Epithelial cell of proximal tubule (primary cell): ENCODE data around the gene SAMD4A. TPM values are rescaled to one million over a fixed set of nuclear protein-coding genes. Genes with fewer than 3 reads are reported as not detected.

Experiments
- DNase-seq: peaks from one replicate; pipeline ENCODE4 v3.0.0-alpha.2; 2011; ENCODE audit warnings: low read depth
- H3K4me3 ChIP-seq: 2 replicates; pipeline ENCODE4 v1.5.1; 2011; ENCODE audit warnings: low read depth, mild to moderate bottlenecking, low read length
- CTCF ChIP-seq: conservative IDR thresholded peaks from 2 replicates; pipeline ENCODE4 v1.5.1; 2012; ENCODE audit warnings: low read depth, mild to moderate bottlenecking, low read length
- total RNA-seq: library from RNA; depleted of rRNA; stranded (reverse); fragments of >200 nt; gene quantifications from 2 replicates; pipeline ENCODE4 v1.2.3, GENCODE V29; 2015

Gene SAMD4A
- total RNA-seq, 1 donor from 2014 or later = 18.9 TPM

- no peak overlapping the region for H3K4me3 ChIP-seq
- no peak for DNase-seq
- TF ChIP-seq CTCF = no peak
These were observed 220.3 kb downstream of the SAMD4A start for GRCh38 chr14:54787261-54787660.

- H3K4me3 ChIP-seq = no peak overlapping the region
- no peak for TF ChIP-seq CTCF
- DNase-seq = no peak
These were observed 221.8 kb downstream of the SAMD4A start for GRCh38 chr14:54788701-54789100.

- H3K4me3 ChIP-seq = no peak overlapping the region
- no peak for TF ChIP-seq CTCF
- no peak for DNase-seq
These were observed 222.2 kb downstream of the SAMD4A start for GRCh38 chr14:54789166-54789565.

GRCh38 chr14:54789781-54790480, 223.0 kb downstream of the SAMD4A start:
- no peak for TF ChIP-seq CTCF
- no peak for DNase-seq
- H3K4me3 ChIP-seq = no peak overlapping the region

GRCh38 chr14:54791001-54791400, 224.1 kb downstream of the SAMD4A start:
- H3K4me3 ChIP-seq = no peak overlapping the region
- no peak for TF ChIP-seq CTCF
- DNase-seq = no peak

- no peak for TF ChIP-seq CTCF
- no peak overlapping the region for H3K4me3 ChIP-seq
- no peak for DNase-seq
These were observed 225.4 kb downstream of the SAMD4A start for GRCh38 chr14:54792288-54792687.

GRCh38 chr14:54794159-54794558, 227.2 kb downstream of the SAMD4A start:
- DNase-seq = no peak
- no peak for TF ChIP-seq CTCF
- H3K4me3 ChIP-seq = no peak overlapping the region
